ENCODE data around the gene TMEM35B. TPM values are rescaled to one million over a fixed set of nuclear protein-coding genes. Genes with fewer than 3 reads are reported as not detected.

The TMEM35B gene
- total RNA-seq (100 to 1,000 TPM in 1 of 5 donors, 10 to 100 TPM in 3, 1 to 10 TPM in 1; 2.0 to 131 (median 17.6) TPM), polyA plus RNA-seq (10 to 100 TPM; 12.5 to 31.1 (median 15.1) TPM)
- long read RNA-seq, donor 1, transcript TMEM35B-201 (3 exons, 922 nt) = major isoform, 14 of 27 reads
- long read RNA-seq, donor 1, partial matches to known transcripts = 13 of 27 reads
- long read RNA-seq, donor 1, other reads (novel, unspliced or antisense) = 0 of 27 reads
- long read RNA-seq, donor 2, transcript TMEM35B-201 (3 exons, 922 nt) = major isoform, 23 of 30 reads
- long read RNA-seq, donor 2, partial matches to known transcripts = 7 of 30 reads
- long read RNA-seq, donor 2, other reads (novel, unspliced or antisense) = 0 of 30 reads
- long read RNA-seq, donor 3, transcript TMEM35B-201 (3 exons, 922 nt) = major isoform, 14 of 22 reads
- long read RNA-seq, donor 3, partial matches to known transcripts = 8 of 22 reads
- long read RNA-seq, donor 3, other reads (novel, unspliced or antisense) = 0 of 22 reads
- long read RNA-seq, donor 4, partial matches to known transcripts = 0 of 3 reads
- long read RNA-seq, donor 4, other reads (novel, unspliced or antisense) = 0 of 3 reads
- long read RNA-seq, donor 5, transcript TMEM35B-201 (3 exons, 922 nt) = major isoform, 20 of 30 reads
- long read RNA-seq, donor 5, partial matches to known transcripts = 10 of 30 reads
- long read RNA-seq, donor 5, other reads (novel, unspliced or antisense) = 0 of 30 reads
- long read RNA-seq, donor 6 = 0 reads
- long read RNA-seq, donor 7, transcript TMEM35B-201 (3 exons, 922 nt) = major isoform, 32 of 41 reads
- long read RNA-seq, donor 7, partial matches to known transcripts = 9 of 41 reads
- long read RNA-seq, donor 7, other reads (novel, unspliced or antisense) = 0 of 41 reads
- long read RNA-seq, donor 8, transcript TMEM35B-201 (3 exons, 922 nt) = major isoform, 15 of 22 reads
- long read RNA-seq, donor 8, partial matches to known transcripts = 7 of 22 reads
- long read RNA-seq, donor 8, other reads (novel, unspliced or antisense) = 0 of 22 reads
- long read RNA-seq, donor 9, transcript TMEM35B-201 (3 exons, 922 nt) = major isoform, 23 of 35 reads
- long read RNA-seq, donor 9, partial matches to known transcripts = 12 of 35 reads
- long read RNA-seq, donor 9, other reads (novel, unspliced or antisense) = 0 of 35 reads
- long read RNA-seq, donor 10, transcript TMEM35B-201 (3 exons, 922 nt) = major isoform, 15 of 21 reads
- long read RNA-seq, donor 10, partial matches to known transcripts = 6 of 21 reads
- long read RNA-seq, donor 10, other reads (novel, unspliced or antisense) = 0 of 21 reads

GRCh38 chr1:34984793-34985608 is at the start of gene TMEM35B:
Gene TMEM35B, minus strand, starts transcription at chr1:34985347. Its CDS starts 42 bp downstream, at chr1:34985305.
- Histone ChIP-seq H3K4me3 (peak within 1 kb of the TSS; percentile 65 to 89 (median 80)), H3K9me3 (no peaks in the 10 kb centered on the region), H3K4me1 (peaks cover 11 to 38% (median 35%) of the 10 kb centered on the region in 4 donors), H3K27me3 (no peaks in the 10 kb centered on the region), H3K36me3 (peaks cover 5 to 39% (median 33%) of the 10 kb centered on the region in 4 donors), H3K27ac (peak within 1 kb of the TSS; percentile 86 to 98 (median 88))
- intact Hi-C loops (cut with DNase I; ENCODE audit: low total_unique reads) = no loop called here
- WGBS, 5 donors = 0 to 1% (median 1%) methylated on average over 30 to 58 of the region's 58 CpGs
- peak; percentile 67 to 89 for DNase-seq
- TF ChIP-seq EP300 (IDR thresholded peaks at IDR 0.05) = no peak
- peak; percentile 44 to 83 (median 76) for TF ChIP-seq POLR2AphosphoS5 (IDR thresholded peaks at IDR 0.05)

GRCh38 chr1:35033346-35033745 is 48.2 kb upstream of the TMEM35B start:
- H3K4me1 ChIP-seq = peaks cover 9 to 24% (median 18%) of the 10 kb centered on the region in 4 donors
- H3K27ac ChIP-seq = no peak overlapping the region
- intact Hi-C loops (cut with DNase I; ENCODE audit: low total_unique reads) = no loop called here
- TF ChIP-seq POLR2AphosphoS5 (IDR thresholded peaks at IDR 0.05) = no peak
- no peaks in the 10 kb centered on the region for H3K27me3 ChIP-seq
- WGBS, 5 donors = 97 to 100% (median 100%) methylated on average over 1 of the region's 1 CpG
- peaks cover 0 to 13% (median 9%) of the 10 kb centered on the region in 4 donors for H3K9me3 ChIP-seq
- H3K4me3 ChIP-seq = no peak overlapping the region
- DNase-seq = no peak
- no peaks in the 10 kb centered on the region for H3K36me3 ChIP-seq

GRCh38 chr1:35032384-35032739 is 47.2 kb upstream of the TMEM35B start:
- WGBS, 5 donors = 88 to 98% (median 94%) methylated on average over 1 of the region's 1 CpG
- H3K27ac ChIP-seq = peak overlapping the region in 3 of 5 donors; percentile 94 to 97 (median 95)

More at GRCh38 chr1:35032384-35032739, 47.2 kb upstream of the TMEM35B start:
- Histone ChIP-seq H3K4me3 (peak overlapping the region; percentile 67 to 81 (median 72)), H3K27me3 (no peaks in the 10 kb centered on the region), H3K9me3 (peaks cover 0 to 13% (median 9%) of the 10 kb centered on the region in 4 donors), H3K36me3 (peaks cover 0 to 8% (median 4%) of the 10 kb centered on the region in 4 donors), H3K4me1 (peaks cover 9 to 24% (median 20%) of the 10 kb centered on the region in 4 donors)
- TF ChIP-seq CTCF (IDR thresholded peaks at IDR 0.05) (no peak), POLR2A (IDR thresholded peaks at IDR 0.05) (no peak), EP300 (IDR thresholded peaks at IDR 0.05) (no peak), POLR2AphosphoS5 (IDR thresholded peaks at IDR 0.05) (no peak)
- intact Hi-C loops (cut with DNase I; ENCODE audit: low total_unique reads) = no loop called here
- no peak for DNase-seq

Measured in stomach (tissue), 19 donors.